ENCODE results near the gene USP13.

Gene USP13

DNA sequence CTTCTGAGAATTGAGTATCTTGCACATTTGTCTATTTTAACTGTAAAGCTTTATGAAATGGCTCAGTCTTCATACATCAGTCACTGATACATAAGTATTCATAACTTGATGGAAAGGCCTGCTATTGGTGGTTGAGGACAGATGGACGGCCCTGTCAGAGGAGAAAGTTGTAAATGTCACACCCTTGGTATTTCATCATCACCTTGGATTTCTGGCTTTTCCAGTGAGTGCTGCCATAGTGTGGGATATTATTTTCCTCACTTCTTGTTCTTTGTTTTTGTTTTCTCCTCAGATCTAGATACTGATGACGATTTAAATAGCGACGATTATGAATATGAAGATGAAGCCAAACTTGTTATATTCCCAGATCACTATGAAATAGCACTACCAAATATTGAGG lies 47.9 kb downstream of the USP13 start:
- no peak for DNase-seq

GRCh38 chr3:179701176-179701827 lies 48.5 kb downstream of the USP13 start:
- DNase-seq, result no peak

GRCh38 chr3:179702271-179702947 lies 49.6 kb downstream of the USP13 start:
- no peak for DNase-seq

DNA sequence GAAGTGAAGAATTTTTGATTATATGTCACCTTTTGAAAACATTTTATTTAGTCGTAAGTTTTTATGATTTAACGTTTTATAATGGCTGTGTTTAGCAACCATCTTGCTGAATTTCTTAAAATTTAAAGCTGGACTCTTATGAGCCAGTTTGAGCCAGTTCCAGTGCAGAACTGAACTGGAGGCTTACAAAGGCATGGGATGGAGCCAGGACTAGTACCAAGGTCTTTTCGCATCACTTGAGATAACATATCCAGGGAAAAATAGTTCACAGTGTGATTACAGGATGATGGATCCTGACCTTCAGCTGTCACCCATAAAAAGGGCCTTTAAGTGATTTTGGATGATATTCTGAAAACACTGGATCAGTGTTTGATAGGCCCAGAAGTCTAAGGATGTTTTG lies 51.0 kb downstream of the USP13 start:
- no peak for DNase-seq

- DNase-seq, result no peak
Observed at GRCh38 chr3:179706233-179706632, 53.4 kb downstream of the USP13 start.

- no peak for DNase-seq
Observed at GRCh38 chr3:179710079-179710478, 57.2 kb downstream of the USP13 start.

GRCh38 chr3:179713643-179714090 lies 60.8 kb downstream of the USP13 start:
- DNase-seq, result no peak

- no peak for DNase-seq
Observed at GRCh38 chr3:179715582-179715981, 62.7 kb downstream of the USP13 start.

- DNase-seq, result no peak
Observed at GRCh38 chr3:179716226-179716625, 63.4 kb downstream of the USP13 start.

DNA sequence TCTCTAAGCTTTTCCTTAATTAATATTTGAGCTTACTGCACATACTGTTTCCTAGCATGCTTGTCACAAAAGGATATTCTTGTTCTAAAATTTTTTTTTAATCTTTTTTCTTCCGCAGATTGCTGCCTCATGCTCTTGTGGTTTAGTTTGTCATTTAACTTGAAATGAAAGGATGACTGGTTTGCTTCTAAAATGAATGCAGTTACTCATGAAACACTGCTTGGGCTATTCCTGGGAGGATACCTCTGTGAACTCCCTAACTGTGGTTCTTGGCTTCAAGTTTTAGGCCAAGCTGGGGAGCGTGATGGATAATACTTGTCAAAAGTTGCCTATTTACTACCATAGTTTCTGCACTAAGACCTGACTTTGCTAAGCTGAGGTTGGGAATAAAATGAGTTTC lies 64.0 kb downstream of the USP13 start:
- DNase-seq, result no peak

GRCh38 chr3:179717219-179717618 lies 64.4 kb downstream of the USP13 start:
- no peak for DNase-seq

DNA sequence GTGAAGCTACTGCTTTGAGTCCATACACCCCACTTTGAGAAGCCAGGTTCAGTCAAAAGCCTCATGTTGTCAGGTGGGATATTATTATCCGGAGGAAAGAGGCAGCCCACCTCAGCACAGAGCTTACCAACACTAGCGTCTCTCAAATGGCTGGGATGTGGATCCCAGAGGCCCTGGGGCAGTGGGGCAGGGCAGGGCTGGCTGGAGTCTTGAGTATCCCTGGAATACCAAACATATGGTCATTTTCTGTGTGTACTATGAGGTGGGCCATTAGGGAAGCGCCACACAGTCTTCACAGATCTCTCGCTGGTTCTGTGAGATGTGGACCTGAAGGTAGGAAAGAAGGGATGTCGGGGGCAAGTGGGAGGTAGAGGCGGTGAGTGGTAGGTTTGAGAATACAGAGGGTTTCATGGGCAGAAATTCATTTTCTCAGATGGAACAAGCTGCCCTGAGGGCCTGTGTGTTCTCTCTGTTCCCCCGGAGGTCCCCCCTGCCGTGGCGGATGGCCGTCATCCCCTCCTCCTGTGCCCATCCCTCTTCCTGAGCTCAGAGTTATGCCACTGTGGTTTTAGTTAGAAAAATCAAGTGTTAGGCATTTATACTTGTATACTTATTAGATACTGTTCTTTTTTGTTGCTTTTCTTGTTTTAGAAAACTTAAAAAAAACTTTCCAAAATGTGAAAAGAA lies 66.4 kb downstream of the USP13 start:
- no peak for DNase-seq

GRCh38 chr3:179720196-179720595 lies 67.4 kb downstream of the USP13 start:
- no peak for DNase-seq

GRCh38 chr3:179723617-179724016 lies 70.8 kb downstream of the USP13 start:
- DNase-seq, result no peak

- no peak for DNase-seq
Observed at GRCh38 chr3:179726075-179726699, 73.3 kb downstream of the USP13 start.

DNA sequence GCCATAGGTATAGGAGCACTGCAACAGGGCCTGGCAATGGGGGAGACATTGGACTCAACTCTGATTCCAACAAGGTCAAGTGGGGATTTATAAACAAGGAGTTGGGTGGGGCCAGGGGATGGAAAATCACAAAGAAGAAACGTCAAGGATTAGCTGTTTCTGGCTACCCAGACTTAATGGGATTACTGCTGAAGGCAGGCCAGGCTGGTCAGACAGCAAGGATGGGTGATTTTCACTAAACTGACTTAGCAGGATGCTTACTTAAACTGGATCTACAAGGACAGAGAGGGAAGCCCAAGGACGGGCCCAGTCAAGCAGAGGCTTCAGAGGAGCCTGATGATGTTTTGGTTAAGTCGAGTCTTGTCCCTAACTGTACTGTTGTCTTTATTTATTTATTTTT lies 76.2 kb downstream of the USP13 start:
- DNase-seq, result no peak

GRCh38 chr3:179729981-179730380 lies 77.1 kb downstream of the USP13 start:
- DNase-seq, result no peak

GRCh38 chr3:179730506-179730905 lies 77.7 kb downstream of the USP13 start:
- DNase-seq, result no peak

- DNase-seq, result no peak
Observed at GRCh38 chr3:179731544-179731943, 78.7 kb downstream of the USP13 start.

DNA sequence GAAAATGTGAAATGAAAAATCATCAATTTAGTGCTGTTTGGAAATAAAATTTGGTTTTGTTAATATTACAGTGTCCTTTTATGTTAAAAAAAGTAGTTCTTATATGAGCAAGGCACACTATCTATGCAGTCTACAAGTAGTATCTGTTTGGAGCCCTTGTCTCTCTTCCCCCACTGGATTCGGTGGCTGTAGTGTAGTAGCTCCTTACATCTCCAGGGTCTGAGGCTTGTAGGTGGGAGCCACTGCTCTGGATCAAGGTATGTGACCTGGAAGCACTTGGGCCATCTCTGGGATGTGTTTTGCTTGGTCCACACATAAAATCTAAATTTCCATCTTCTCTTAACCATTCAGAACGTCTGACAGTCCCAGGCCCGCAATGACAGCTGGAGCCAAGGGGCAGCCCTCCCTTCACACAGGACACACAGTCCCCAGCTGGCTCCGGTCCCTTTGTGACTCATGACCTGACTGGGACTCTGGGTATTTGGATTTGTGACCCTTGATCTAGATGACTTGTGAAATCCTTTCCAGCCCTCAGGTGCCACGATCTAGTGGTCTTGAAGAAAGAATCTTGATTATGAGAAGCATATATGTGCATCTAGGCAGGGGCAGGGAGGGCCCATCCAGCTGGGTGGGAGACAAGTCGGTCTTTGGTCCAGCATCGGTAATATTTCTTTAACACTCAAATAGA lies 80.0 kb downstream of the USP13 start:
- no peak for DNase-seq

DNA sequence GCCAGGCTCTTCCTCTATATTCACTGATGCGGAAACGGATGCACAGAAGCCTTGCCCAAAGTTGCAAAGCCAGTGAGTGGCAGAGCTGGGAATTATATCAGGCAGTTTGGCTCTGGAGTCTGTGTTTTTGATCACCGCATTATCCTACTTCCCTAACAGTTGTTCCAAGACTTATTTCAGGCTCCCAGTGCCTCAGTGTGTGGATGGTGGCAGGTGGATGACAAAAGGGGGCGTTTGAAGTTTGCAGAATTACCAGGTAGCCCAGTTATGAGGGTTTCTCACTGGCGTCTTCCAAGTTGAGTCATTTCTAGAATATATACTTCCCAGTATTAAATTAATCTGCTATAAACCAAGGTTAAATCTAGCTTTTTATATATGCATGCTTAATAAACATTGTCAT lies 81.0 kb downstream of the USP13 start:
- no peak for DNase-seq

DNA sequence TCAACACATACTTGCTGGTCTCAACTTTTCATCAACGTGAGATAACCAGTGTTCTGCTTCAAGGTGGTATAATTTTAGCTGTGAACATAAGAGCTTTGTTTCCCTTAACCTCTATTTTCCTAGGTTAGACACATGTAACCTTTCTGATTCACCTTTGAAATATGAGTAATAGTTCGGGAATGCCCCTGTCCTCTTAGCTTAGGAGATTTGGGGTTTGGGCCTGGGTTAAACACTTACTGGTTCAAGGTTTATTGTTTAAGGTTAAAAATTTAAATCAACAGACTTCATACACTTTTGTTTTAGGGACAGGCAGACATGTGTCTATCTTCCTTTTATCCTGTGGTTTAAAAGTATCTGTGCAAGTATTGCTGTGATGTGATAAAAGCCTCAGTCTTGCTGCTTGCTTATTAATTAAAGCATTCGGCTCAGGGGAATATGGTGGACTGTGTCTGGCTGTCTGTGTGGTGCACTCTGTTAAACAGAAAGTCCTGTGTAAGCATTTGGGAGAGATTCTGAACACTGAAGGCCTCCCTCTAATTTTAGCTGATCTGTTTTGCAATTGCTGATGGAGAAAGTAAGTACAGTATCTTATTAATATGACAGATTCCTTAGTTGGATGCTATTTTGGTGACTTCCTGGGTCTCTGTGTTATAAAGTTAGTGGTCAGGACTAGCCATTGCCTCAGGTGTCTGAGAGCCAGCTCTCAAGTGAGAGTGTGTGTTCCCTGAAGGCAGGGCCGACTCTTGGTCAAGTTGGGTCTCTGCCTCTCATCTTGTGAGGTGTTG lies 81.8 kb downstream of the USP13 start:
- no peak for DNase-seq
